Prostate gland (tissue), 2 donors: Measurements from ENCODE around the gene MLC1.

Experiments
- POLR2AphosphoS5 ChIP-seq: sonication (generic); formaldehyde crosslinking; IDR thresholded peaks from one replicate; pipeline ENCODE4 v1.6.1; 2017; ENCODE audit warnings: antibody characterized with exemption
- TF ChIP-seq, protein P1 (sequence below), 4 experiments: fragments of 200-600 bp in 2 of 4; fragments of 450-650 bp in 2 of 4; sonication (generic) in 2 of 4; IDR thresholded peaks; 1 replicate in 3 of 4; 2 replicates in 1 of 4; pipeline ENCODE4 v1.5.1; 2016 to 2019; ENCODE audit warnings: antibody characterized with exemption in 4 of 4, mild to moderate bottlenecking in 2 of 4, moderate library complexity in 2 of 4

GRCh38 chr22:50118557-50119168, 33.4 kb upstream of the MLC1 start:
- no peak for TF ChIP-seq POLR2AphosphoS5
- TF ChIP-seq, protein P1, sequence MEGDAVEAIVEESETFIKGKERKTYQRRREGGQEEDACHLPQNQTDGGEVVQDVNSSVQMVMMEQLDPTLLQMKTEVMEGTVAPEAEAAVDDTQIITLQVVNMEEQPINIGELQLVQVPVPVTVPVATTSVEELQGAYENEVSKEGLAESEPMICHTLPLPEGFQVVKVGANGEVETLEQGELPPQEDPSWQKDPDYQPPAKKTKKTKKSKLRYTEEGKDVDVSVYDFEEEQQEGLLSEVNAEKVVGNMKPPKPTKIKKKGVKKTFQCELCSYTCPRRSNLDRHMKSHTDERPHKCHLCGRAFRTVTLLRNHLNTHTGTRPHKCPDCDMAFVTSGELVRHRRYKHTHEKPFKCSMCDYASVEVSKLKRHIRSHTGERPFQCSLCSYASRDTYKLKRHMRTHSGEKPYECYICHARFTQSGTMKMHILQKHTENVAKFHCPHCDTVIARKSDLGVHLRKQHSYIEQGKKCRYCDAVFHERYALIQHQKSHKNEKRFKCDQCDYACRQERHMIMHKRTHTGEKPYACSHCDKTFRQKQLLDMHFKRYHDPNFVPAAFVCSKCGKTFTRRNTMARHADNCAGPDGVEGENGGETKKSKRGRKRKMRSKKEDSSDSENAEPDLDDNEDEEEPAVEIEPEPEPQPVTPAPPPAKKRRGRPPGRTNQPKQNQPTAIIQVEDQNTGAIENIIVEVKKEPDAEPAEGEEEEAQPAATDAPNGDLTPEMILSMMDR (IDR thresholded peaks at IDR 0.05): no peak
